Transverse colon (tissue), 4 donors: Measurements from ENCODE around the gene ACSS3. TPM values are rescaled to one million over a fixed set of nuclear protein-coding genes. Genes with fewer than 3 reads are reported as not detected.

Source experiments
- DNase-seq: peaks from one replicate; pipeline ENCODE4 v3.0.0-alpha.2; 2019
- H3K27ac ChIP-seq, 4 donors: fragments of 200-600 bp; sonication (generic); 2 replicates each; pipeline ENCODE4 v1.5.1; 2016 to 2018; ENCODE audit warnings: inconsistent platforms in 4 of 4
- H3K27me3 ChIP-seq: fragments of 200-600 bp; sonication (generic); 2 replicates; pipeline ENCODE4 v1.5.1; 2017; ENCODE audit warnings: inconsistent platforms
- H3K36me3 ChIP-seq, 4 donors: fragments of 200-600 bp; sonication (generic); 2 replicates each; pipeline ENCODE4 v1.5.1; 2017 to 2019; ENCODE audit warnings: inconsistent platforms in 4 of 4
- H3K4me1 ChIP-seq, 4 donors: fragments of 200-600 bp; sonication (generic); 2 replicates each; pipeline ENCODE4 v1.5.1; 2017 to 2020; ENCODE audit warnings: inconsistent platforms in 4 of 4
- H3K4me3 ChIP-seq, 4 donors: fragments of 200-600 bp; sonication (generic); 1 replicate in 1 of 4; 2 replicates in 3 of 4; pipeline versions ENCODE4 v1.5.1 to v1.6.1; 2017 to 2019; ENCODE audit warnings: inconsistent platforms in 4 of 4
- H3K9me3 ChIP-seq, 2 donors: fragments of 200-600 bp; sonication (generic); 2 replicates each; pipeline ENCODE4 v1.5.1; 2017 to 2019; ENCODE audit warnings: inconsistent platforms in 2 of 2
- EP300 ChIP-seq: sonication (generic); formaldehyde crosslinking; IDR thresholded peaks from one replicate; pipeline ENCODE4 v1.6.1; 2017; ENCODE audit warnings: antibody characterized with exemption, low read depth
- POLR2A ChIP-seq: fragments of 450-650 bp; IDR thresholded peaks from one replicate; pipeline ENCODE4 v1.6.1; 2016; ENCODE audit warnings: antibody characterized with exemption, mild to moderate bottlenecking, moderate library complexity
- POLR2AphosphoS5 ChIP-seq, 3 donors: sonication (generic); formaldehyde crosslinking; IDR thresholded peaks; one replicate each; pipeline ENCODE4 v1.6.1; 2016; ENCODE audit warnings: antibody characterized with exemption in 3 of 3
- WGBS, 2 donors: methylation state at CpG; one replicate each; pipeline ENCODE4 v1.1.5; 2018; ENCODE audit warnings: low coverage in 1 of 2; 5-methylcytosine and 5-hydroxymethylcytosine counted together
- in situ Hi-C, 4 donors: fragments of 200-750 bp; cut with MboI; loops; one replicate each; pipeline versions ENCODE4 v1.15.0 to v1.15.1; 2017; ENCODE audit warnings: low sequenced_read_pairs in 3 of 4, low pct_ligation_motif_present in 1 of 4, low pct_unique_long_range_greater_than_20kb in 1 of 4
- intact Hi-C: fragments of 100-400 bp; cut with DNase I; formaldehyde crosslinking; loops from one replicate; pipeline ENCODE4 v1.15.1; 2023; ENCODE audit warnings: low total_unique reads
- small RNA-seq, 4 donors: library from RNA; depleted of rRNA; stranded (forward); fragments of <200 nt; gene quantifications; one replicate each; pipeline ENCODE3, GENCODE V24; 2016
- total RNA-seq, 4 donors: library from RNA; depleted of rRNA; stranded (reverse); fragments of >200 nt; gene quantifications; one replicate each; pipeline ENCODE4 v1.1.0, GENCODE V29; 2016
- TF ChIP-seq, protein P1 (sequence below), 5 experiments: fragments of 200-600 bp in 3 of 5; fragments of 450-650 bp in 2 of 5; sonication (generic) in 3 of 5; IDR thresholded peaks; 1 replicate in 2 of 5; 2 replicates in 3 of 5; pipeline ENCODE4 v1.5.1; 2016 to 2017; ENCODE audit warnings: antibody characterized with exemption in 5 of 5, inconsistent platforms in 3 of 5, mild to moderate bottlenecking in 2 of 5, moderate library complexity in 1 of 5

ACSS3 gene
- total RNA-seq, 4 donors from 2014 or later = 4.1 to 10.3 (median 8.0) TPM

DNA sequence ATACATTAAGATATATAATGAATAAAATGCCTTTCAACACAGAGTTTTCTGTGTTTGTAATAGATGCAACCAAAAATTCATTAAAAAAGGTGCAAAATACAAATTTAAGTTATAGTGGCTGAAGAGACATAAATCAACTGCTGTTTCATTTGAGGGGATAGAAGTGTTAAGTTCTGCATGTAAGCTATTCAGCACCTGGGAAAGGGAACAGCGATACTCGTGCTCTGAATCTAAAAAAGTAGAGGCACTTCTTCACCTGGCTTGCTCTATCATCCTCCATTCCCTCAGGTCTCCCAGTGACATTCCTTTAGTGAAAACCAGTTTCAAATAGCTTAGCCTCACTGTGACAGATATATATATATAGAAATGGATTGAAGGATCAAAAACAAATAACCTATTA is 222.6 kb downstream of the ACSS3 start:
- H3K27me3 ChIP-seq = no peaks in the 10 kb centered on the region
- intact Hi-C loops = no loop called here
- no peaks in the 10 kb centered on the region for H3K36me3 ChIP-seq
- H3K4me3 ChIP-seq = no peak overlapping the region
- in situ Hi-C loops = no loop called here
- TF ChIP-seq, protein P1, sequence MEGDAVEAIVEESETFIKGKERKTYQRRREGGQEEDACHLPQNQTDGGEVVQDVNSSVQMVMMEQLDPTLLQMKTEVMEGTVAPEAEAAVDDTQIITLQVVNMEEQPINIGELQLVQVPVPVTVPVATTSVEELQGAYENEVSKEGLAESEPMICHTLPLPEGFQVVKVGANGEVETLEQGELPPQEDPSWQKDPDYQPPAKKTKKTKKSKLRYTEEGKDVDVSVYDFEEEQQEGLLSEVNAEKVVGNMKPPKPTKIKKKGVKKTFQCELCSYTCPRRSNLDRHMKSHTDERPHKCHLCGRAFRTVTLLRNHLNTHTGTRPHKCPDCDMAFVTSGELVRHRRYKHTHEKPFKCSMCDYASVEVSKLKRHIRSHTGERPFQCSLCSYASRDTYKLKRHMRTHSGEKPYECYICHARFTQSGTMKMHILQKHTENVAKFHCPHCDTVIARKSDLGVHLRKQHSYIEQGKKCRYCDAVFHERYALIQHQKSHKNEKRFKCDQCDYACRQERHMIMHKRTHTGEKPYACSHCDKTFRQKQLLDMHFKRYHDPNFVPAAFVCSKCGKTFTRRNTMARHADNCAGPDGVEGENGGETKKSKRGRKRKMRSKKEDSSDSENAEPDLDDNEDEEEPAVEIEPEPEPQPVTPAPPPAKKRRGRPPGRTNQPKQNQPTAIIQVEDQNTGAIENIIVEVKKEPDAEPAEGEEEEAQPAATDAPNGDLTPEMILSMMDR (IDR thresholded peaks at IDR 0.05) = no peak
- no peak for TF ChIP-seq EP300
- no peak for TF ChIP-seq POLR2A
- no peak for TF ChIP-seq POLR2AphosphoS5 (IDR thresholded peaks at IDR 0.05)
- no peaks in the 10 kb centered on the region for H3K4me1 ChIP-seq
- 43 to 56% methylated on average over 2 of the region's 2 CpGs for WGBS, 2 donors
- H3K9me3 ChIP-seq = no peaks in the 10 kb centered on the region
- no peak for DNase-seq
- no peak overlapping the region for H3K27ac ChIP-seq

DNA sequence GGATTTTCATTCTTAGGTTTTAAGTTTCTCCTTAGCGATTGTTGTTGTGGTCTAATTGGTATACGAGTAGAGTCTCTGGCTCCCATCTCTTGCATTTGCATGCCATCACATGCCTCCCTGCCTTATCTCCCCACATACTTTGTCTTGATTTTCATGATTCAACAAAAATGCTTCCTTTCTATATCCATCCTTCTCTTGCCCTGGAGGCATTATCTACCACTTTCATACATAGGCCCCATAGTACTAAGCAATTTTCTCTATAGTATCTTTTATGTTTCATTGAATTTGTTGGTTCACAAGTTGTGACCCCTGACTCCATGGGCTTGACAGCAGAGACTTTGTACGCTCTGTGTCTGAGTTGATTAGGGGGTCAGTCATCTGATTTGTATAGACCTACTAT is 226.1 kb downstream of the ACSS3 start:
- WGBS, 2 donors = 81 to 86% methylated on average over 3 of the region's 3 CpGs
- intact Hi-C loops (no loop called here), in situ Hi-C loops (no loop called here)
- Histone ChIP-seq H3K4me1 (no peaks in the 10 kb centered on the region), H3K36me3 (no peaks in the 10 kb centered on the region), H3K27me3 (no peaks in the 10 kb centered on the region), H3K27ac (no peak overlapping the region), H3K4me3 (no peak overlapping the region), H3K9me3 (no peaks in the 10 kb centered on the region)
- TF ChIP-seq, protein P1 (IDR thresholded peaks at IDR 0.05) = no peak
- DNase-seq = no peak

Small RNAs within 50 kb of the gene (small RNA-seq; reads per million reads assigned to genes)
- 0 reads per million in 4 donors for gene MIR4699

Other genes starting within 250 kb of the ACSS3 start
- 10 to 100 TPM in 2 of 4 donors, 1 to 10 TPM in 2; 7.4 to 31.0 (median 9.0) TPM for gene LIN7A, start 140.1 kb upstream of the ACSS3 start, total RNA-seq